CD14-positive monocyte (primary cell): Measurements from ENCODE around the gene CCNJL. TPM values are rescaled to one million over a fixed set of nuclear protein-coding genes. Genes with fewer than 3 reads are reported as not detected.

Source experiments
- DNase-seq, 3 donors: peaks; one replicate each; pipeline ENCODE4 v3.0.0-alpha.2; 2011 to 2022
- H2AFZ ChIP-seq: 2 replicates; pipeline ENCODE4 v1.6.0; 2012; ENCODE audit warnings: mild to moderate bottlenecking, low read depth, low read length, inconsistent platforms; ENCODE audit not compliant: insufficient read depth, poor library complexity, severe bottlenecking
- H3K27ac ChIP-seq, 2 donors: 1 replicate in 1 of 2; 2 replicates in 1 of 2; pipeline ENCODE4 v1.5.1; 2012 to 2013; ENCODE audit warnings: low read length in 2 of 2, control low read depth in 1 of 2, inconsistent platforms in 1 of 2, low read depth in 1 of 2, mild to moderate bottlenecking in 1 of 2
- H3K27me3 ChIP-seq, 2 donors: one replicate each; pipeline versions ENCODE4 v1.6.0 to v1.6.1; 2011 to 2013; ENCODE audit warnings: low read length in 2 of 2; ENCODE audit not compliant: control insufficient read depth in 2 of 2, insufficient read depth in 2 of 2
- H3K36me3 ChIP-seq, 2 donors: replicated peaks in 1 of 2; 1 replicate in 1 of 2; 2 replicates in 1 of 2; pipeline versions ENCODE4 v1.5.1 to v1.6.1; 2012 to 2013; ENCODE audit warnings: low read length in 2 of 2, control low read depth in 1 of 2, inconsistent platforms in 1 of 2, mild to moderate bottlenecking in 1 of 2; ENCODE audit not compliant: insufficient read depth in 2 of 2, control insufficient read depth in 1 of 2
- H3K4me1 ChIP-seq, 2 donors: 1 replicate in 1 of 2; 2 replicates in 1 of 2; pipeline versions ENCODE4 v1.5.1 to v1.6.1; 2012 to 2013; ENCODE audit warnings: low read length in 2 of 2, control low read depth in 1 of 2, inconsistent platforms in 1 of 2, mild to moderate bottlenecking in 1 of 2, moderate library complexity in 1 of 2; ENCODE audit not compliant: insufficient read depth in 2 of 2, control insufficient read depth in 1 of 2
- H3K4me2 ChIP-seq: replicated peaks from 2 replicates; pipeline ENCODE3; 2012; ENCODE audit warnings: low read length, moderate library complexity, mild to moderate bottlenecking; ENCODE audit not compliant: poor library complexity, severe bottlenecking; ENCODE audit errors: extremely low read depth
- H3K4me3 ChIP-seq, 3 experiments: fragments of 200-600 bp in 1 of 3; sonication (generic) in 1 of 3; replicated peaks in 1 of 3; 1 replicate in 2 of 3; 2 replicates in 1 of 3; pipeline ENCODE4 v1.5.1; 2011 to 2013; ENCODE audit warnings: low read length in 3 of 3, mild to moderate bottlenecking in 3 of 3, control low read depth in 2 of 3, low read depth in 2 of 3, inconsistent platforms in 1 of 3, moderate library complexity in 1 of 3
- H3K79me2 ChIP-seq: 2 replicates; pipeline ENCODE4 v1.6.0; 2012; ENCODE audit warnings: mild to moderate bottlenecking, control low read depth, inconsistent platforms, low read length, moderate library complexity; ENCODE audit not compliant: insufficient read depth
- H3K9ac ChIP-seq: 2 replicates; pipeline ENCODE4 v1.6.0; 2017; ENCODE audit warnings: low read length, mild to moderate bottlenecking; ENCODE audit not compliant: insufficient read depth, poor library complexity, severe bottlenecking
- H3K9me3 ChIP-seq, 2 donors: replicated peaks in 1 of 2; 1 replicate in 1 of 2; 2 replicates in 1 of 2; pipeline versions ENCODE4 v1.5.1 to v1.6.1; 2012 to 2013; ENCODE audit warnings: low read length in 2 of 2, control low read depth in 1 of 2; ENCODE audit not compliant: control insufficient read depth in 1 of 2, insufficient read depth in 1 of 2
- H4K20me1 ChIP-seq: 2 replicates; pipeline ENCODE4 v1.6.0; 2012; ENCODE audit warnings: mild to moderate bottlenecking, low read length, control low read depth, moderate library complexity; ENCODE audit not compliant: insufficient read depth
- H3K27ac Mint-ChIP-seq, 7 donors: one replicate each; pipeline ENCODE4 v1.8.0; 2020; ENCODE audit warnings: mild to moderate bottlenecking in 7 of 7, mixed read lengths in 7 of 7, moderate library complexity in 6 of 7, inconsistent platforms in 2 of 7
- H3K27me3 Mint-ChIP-seq, 3 donors: one replicate each; pipeline ENCODE4 v1.8.0; 2021 to 2022; ENCODE audit warnings: low read depth in 3 of 3, mild to moderate bottlenecking in 3 of 3, mixed read lengths in 3 of 3, moderate library complexity in 3 of 3, inconsistent platforms in 1 of 3
- H3K36me3 Mint-ChIP-seq, 2 donors: one replicate each; pipeline ENCODE4 v1.8.0; 2020; ENCODE audit warnings: mixed read lengths in 2 of 2, inconsistent platforms in 1 of 2, mild to moderate bottlenecking in 1 of 2
- H3K4me1 Mint-ChIP-seq: one replicate; pipeline ENCODE4 v1.8.0; 2020; ENCODE audit warnings: mild to moderate bottlenecking, mixed read lengths
- H3K4me3 Mint-ChIP-seq, 2 donors: one replicate each; pipeline ENCODE4 v1.8.0; 2020; ENCODE audit warnings: mild to moderate bottlenecking in 2 of 2, mixed read lengths in 2 of 2, moderate library complexity in 1 of 2
- H3K9me3 Mint-ChIP-seq, 7 donors: one replicate each; pipeline ENCODE4 v1.8.0; 2020 to 2022; ENCODE audit warnings: mixed read lengths in 7 of 7, mild to moderate bottlenecking in 6 of 7, moderate library complexity in 6 of 7, inconsistent platforms in 2 of 7
- CTCF ChIP-seq: fragments of 200-600 bp; IDR thresholded peaks from one replicate; pipeline ENCODE4 v1.8.0; 2022; ENCODE audit warnings: antibody characterized with exemption, mild to moderate bottlenecking
- WGBS: methylation state at CpG from one replicate; pipeline ENCODE4 v1.1.5; 2013; ENCODE audit warnings: missing lambda C conversion rate; ENCODE audit not compliant: insufficient coverage; 5-methylcytosine and 5-hydroxymethylcytosine counted together
- intact Hi-C, 2 donors: fragments of 100-400 bp; cut with micrococcal nuclease; formaldehyde crosslinking; loops; one replicate each; pipeline versions ENCODE4 v1.15.0 to v1.15.1; 2023
- polyA plus RNA-seq, 3 donors: library from polyadenylated mRNA; depleted of rRNA in 1 of 3; unstranded in 2 of 3; stranded (reverse) in 1 of 3; fragments of 300-500 nt in 2 of 3; fragments of >200 nt in 1 of 3; fragmentation: Illumina TruSeq in 2 of 3; gene quantifications; 1 replicate in 2 of 3; 2 replicates in 1 of 3; pipeline ENCODE4 v1.2.3, GENCODE V29; 2012 to 2021

The CCNJL gene
- polyA plus RNA-seq, 3 donors = 0.03 TPM; not detected in 2

GRCh38 chr5:160262151-160263074 is 50.0 kb downstream of the CCNJL start:
- peak overlapping the region; percentile 29 for H2AFZ ChIP-seq
- DNase-seq = peak in 1 of 3 donors; percentile 26
- H3K9ac ChIP-seq = no peak overlapping the region
- no peak overlapping the region for H3K4me3 ChIP-seq
- H3K4me2 ChIP-seq = no peak overlapping the region
- H3K27me3 ChIP-seq = peaks cover 0 to 3% of the 10 kb centered on the region in 2 donors
- Mint-ChIP-seq H3K9me3 (peaks cover 0 to 2% (median 0%) of the 10 kb centered on the region in 7 donors), H3K4me3 (peak overlapping the region in 1 of 2 donors; percentile 32), H3K36me3 (no peaks in the 10 kb centered on the region), H3K27me3 (peaks cover 10 to 13% (median 13%) of the 10 kb centered on the region in 3 donors), H3K27ac (peak overlapping the region in 1 of 7 donors; percentile 23), H3K4me1 (peaks cover 20% of the 10 kb centered on the region)
- H4K20me1 ChIP-seq = no peaks in the 10 kb centered on the region
- peaks cover 0 to 9% of the 10 kb centered on the region in 2 donors for H3K4me1 ChIP-seq
- no peak for TF ChIP-seq CTCF
- no peaks in the 10 kb centered on the region for H3K36me3 ChIP-seq
- H3K79me2 ChIP-seq = no peaks in the 10 kb centered on the region
- intact Hi-C loops = no loop called here
- 65% methylated on average over 10 of the region's 16 CpGs for WGBS
- no peak overlapping the region for H3K27ac ChIP-seq
- no peaks in the 10 kb centered on the region for H3K9me3 ChIP-seq

DNA sequence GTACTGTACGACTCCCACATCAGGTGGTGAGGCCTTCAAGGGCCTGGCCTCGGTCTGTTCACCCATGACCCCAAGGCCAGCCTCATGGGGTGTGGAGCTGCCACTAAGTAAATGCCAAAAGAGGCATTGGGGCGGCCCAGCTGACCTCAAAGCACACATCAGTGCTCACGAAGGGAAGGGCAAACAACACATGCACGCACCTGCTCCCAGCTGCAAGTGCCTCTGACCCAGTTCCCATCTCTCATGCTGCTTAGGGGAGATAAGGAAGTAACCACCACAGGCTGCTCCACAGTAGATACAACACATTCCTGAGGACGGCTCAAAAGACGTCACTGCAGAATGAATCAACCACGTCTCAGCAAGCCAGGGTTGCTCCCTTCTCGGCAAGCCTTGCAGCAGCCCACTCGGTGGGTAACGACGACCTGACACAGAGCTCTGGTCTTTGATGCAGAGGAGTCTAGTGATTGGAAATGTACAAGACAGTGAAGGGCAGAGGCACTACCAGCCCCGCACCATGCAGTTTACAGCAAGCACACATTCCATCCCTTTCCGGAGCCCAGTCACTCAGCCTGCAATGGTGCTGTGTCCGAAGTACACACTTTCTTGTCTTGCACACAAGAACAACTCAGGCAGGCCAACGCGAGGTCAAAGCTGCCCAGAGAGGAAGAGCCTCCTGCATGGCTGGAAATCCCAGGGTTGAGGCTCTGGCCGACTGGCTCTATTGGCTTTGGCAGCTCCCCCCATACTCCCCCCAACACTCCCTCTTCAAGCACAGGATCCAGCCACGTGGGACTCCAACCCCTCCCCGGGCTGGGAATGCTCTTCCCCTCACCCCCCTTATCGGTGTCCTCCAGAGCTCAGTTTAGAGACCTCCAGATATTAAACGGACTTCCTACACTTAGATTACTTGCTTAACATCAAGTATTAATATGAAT is 51.2 kb downstream of the CCNJL start:
- no peak for TF ChIP-seq CTCF
- Histone ChIP-seq H3K79me2 (no peaks in the 10 kb centered on the region), H3K9ac (no peak overlapping the region), H3K4me2 (no peak overlapping the region), H3K9me3 (no peaks in the 10 kb centered on the region), H3K27me3 (no peaks in the 10 kb centered on the region), H3K36me3 (no peaks in the 10 kb centered on the region), H4K20me1 (no peaks in the 10 kb centered on the region), H3K27ac (no peak overlapping the region), H2AFZ (no peak overlapping the region), H3K4me3 (no peak overlapping the region), H3K4me1 (peaks cover 0 to 9% of the 10 kb centered on the region in 2 donors)
- no peaks in the 10 kb centered on the region for H3K36me3 Mint-ChIP-seq
- WGBS = 37% methylated on average over 13 of the region's 22 CpGs
- H3K9me3 Mint-ChIP-seq = peaks cover 0 to under 1% (median 0%) of the 10 kb centered on the region in 7 donors
- peaks cover 20% of the 10 kb centered on the region for H3K4me1 Mint-ChIP-seq
- no peak overlapping the region for H3K4me3 Mint-ChIP-seq
- peak overlapping the region in 3 of 7 donors; percentile 33 to 56 (median 36) for H3K27ac Mint-ChIP-seq
- peaks cover 8 to 13% (median 10%) of the 10 kb centered on the region in 3 donors for H3K27me3 Mint-ChIP-seq
- peak; percentile 24 to 70 (median 25) for DNase-seq
- intact Hi-C loops = no loop called here
